ENCODE data around the gene PERCC1. TPM values are rescaled to one million over a fixed set of nuclear protein-coding genes. Genes with fewer than 3 reads are reported as not detected.

PERCC1 gene
- total RNA-seq, 1 donor = not detected

DNA sequence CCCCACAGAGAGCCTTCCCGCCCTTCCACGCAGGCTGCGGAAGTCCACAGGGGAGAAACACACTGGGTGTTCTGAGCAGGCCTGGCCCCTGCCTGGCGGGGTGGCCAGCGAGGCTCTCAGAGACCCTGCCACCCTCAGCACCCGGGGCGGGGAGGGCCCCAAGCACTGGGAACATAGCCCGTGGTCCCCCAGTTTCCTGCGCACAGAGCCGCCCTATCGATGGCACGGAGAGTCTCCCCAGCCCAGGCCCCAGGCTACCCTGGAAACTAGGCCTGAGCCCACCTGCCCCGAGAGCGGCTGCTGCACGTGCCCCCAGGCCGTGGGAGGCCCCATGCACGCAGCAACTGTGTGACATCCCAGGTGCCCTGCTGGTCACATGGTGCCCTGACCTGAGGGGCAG lies 23.7 kb downstream of the PERCC1 start:
- TF ChIP-seq CTCF (IDR thresholded peaks at IDR 0.05; ENCODE audit: insufficient read depth, low read length) = no peak
- no peak overlapping the region for H3K4me3 ChIP-seq (ENCODE audit: low read depth, low read length)
- no peak for DNase-seq (ENCODE audit: low read depth)

DNA sequence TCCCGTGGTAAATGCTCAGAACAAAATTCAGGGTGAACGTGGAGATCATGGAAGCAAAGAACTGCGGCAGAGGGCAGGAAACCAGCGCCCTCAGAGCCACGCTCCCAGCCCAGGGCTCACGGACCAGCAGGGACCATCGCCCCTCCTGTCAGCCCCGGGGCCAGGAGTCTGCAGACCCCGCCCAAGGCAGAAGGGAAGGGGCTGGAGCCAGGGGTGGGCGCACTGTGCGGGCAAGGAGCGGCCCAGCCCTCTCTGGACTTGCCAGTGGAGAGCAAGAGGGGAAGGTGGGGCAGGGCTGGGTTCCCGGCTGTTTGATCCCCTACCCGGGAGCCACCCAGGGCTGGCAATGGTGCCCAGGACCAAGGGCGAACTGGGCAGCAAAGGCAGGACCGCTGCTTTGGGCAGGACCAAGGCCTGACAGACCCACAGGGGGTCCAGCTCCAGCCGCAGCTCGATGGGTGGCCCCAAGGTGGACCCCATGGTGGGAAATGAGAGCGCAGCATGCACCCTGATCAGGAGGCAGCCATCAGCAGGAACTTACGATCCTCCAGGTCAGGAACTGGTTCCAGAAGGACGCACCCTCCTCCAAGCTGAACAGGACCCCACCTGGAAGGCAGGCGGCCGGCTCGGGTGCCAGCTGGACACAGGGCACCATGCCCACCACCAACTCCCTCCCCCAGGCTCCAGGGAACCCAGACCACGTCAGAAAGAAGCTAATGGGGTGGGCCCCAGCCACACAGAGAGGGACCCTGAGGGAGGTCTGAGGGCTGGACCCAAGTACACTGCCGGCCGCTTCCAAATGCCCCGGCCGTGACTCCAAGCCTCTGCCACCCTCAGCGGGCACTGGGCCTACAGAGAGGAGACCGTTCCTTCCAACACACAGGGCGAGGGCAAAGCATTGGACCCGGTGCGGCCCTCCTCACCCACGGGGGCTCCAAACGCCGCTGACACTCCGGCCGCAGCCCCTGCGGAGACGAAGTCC lies 24.6 kb downstream of the PERCC1 start:
- H3K4me3 ChIP-seq (ENCODE audit: low read depth, low read length) = no peak overlapping the region
- DNase-seq (ENCODE audit: low read depth) = no peak
- TF ChIP-seq CTCF (IDR thresholded peaks at IDR 0.05; ENCODE audit: insufficient read depth, low read length) = no peak

GRCh38 chr16:1456951-1457350 lies 26.1 kb downstream of the PERCC1 start:
- no peak for TF ChIP-seq CTCF (IDR thresholded peaks at IDR 0.05; ENCODE audit: insufficient read depth, low read length)
- no peak for DNase-seq (ENCODE audit: low read depth)
- H3K4me3 ChIP-seq (ENCODE audit: low read depth, low read length) = no peak overlapping the region

- TF ChIP-seq CTCF (IDR thresholded peaks at IDR 0.05; ENCODE audit: insufficient read depth, low read length) = no peak
- no peak overlapping the region for H3K4me3 ChIP-seq (ENCODE audit: low read depth, low read length)
- no peak for DNase-seq (ENCODE audit: low read depth)
Observed at GRCh38 chr16:1457489-1458245, 26.8 kb downstream of the PERCC1 start.

- DNase-seq (ENCODE audit: low read depth) = no peak
- no peak overlapping the region for H3K4me3 ChIP-seq (ENCODE audit: low read depth, low read length)
- TF ChIP-seq CTCF (IDR thresholded peaks at IDR 0.05; ENCODE audit: insufficient read depth, low read length) = no peak
Observed at GRCh38 chr16:1458336-1458976, 27.6 kb downstream of the PERCC1 start.

- no peak for TF ChIP-seq CTCF (IDR thresholded peaks at IDR 0.05; ENCODE audit: insufficient read depth, low read length)
- DNase-seq (ENCODE audit: low read depth) = no peak
- no peak overlapping the region for H3K4me3 ChIP-seq (ENCODE audit: low read depth, low read length)
Observed at GRCh38 chr16:1458977-1459341, 28.1 kb downstream of the PERCC1 start.
